Muscle of leg (tissue), 11 donors: ENCODE measurements around the gene DAB1. TPM values are rescaled to one million over a fixed set of nuclear protein-coding genes. Genes with fewer than 3 reads are reported as not detected.

Source experiments
- DNase-seq: peaks from one replicate; pipeline ENCODE4 v3.0.0; 2013
- H3K27ac ChIP-seq: one replicate; pipeline ENCODE4 v1.5.1; 2013; ENCODE audit warnings: mild to moderate bottlenecking, low read length, control low read depth
- H3K27me3 ChIP-seq: one replicate; pipeline ENCODE4 v1.6.1; 2013; ENCODE audit warnings: low read length; ENCODE audit not compliant: control insufficient read depth, insufficient read depth
- H3K36me3 ChIP-seq: one replicate; pipeline ENCODE4 v1.6.1; 2013; ENCODE audit warnings: low read length; ENCODE audit not compliant: control insufficient read depth, insufficient read depth
- H3K4me1 ChIP-seq: one replicate; pipeline ENCODE4 v1.6.1; 2013; ENCODE audit warnings: low read length; ENCODE audit not compliant: control insufficient read depth, insufficient read depth
- H3K4me3 ChIP-seq: one replicate; pipeline ENCODE4 v1.5.1; 2013; ENCODE audit warnings: low read length, control low read depth
- H3K9me3 ChIP-seq: replicated peaks from 2 replicates; pipeline ENCODE4 v1.6.1; 2013; ENCODE audit warnings: low read depth, low read length; ENCODE audit not compliant: control insufficient read depth
- WGBS: methylation state at CpG from one replicate; pipeline ENCODE4 v1.1.5; 2013; ENCODE audit warnings: missing lambda C conversion rate; ENCODE audit not compliant: insufficient coverage; 5-methylcytosine and 5-hydroxymethylcytosine counted together
- polyA plus RNA-seq, 8 donors: library from polyadenylated mRNA; unstranded; fragments of 120-200 nt; gene quantifications; one replicate each; pipeline versions ENCODE4 v1.2.1 to v1.2.3, GENCODE V29; 2013; ENCODE audit warnings: inconsistent platforms in 1 of 8, low replicate concordance in 1 of 8; ENCODE audit not compliant: insufficient read length in 8 of 8, insufficient read depth in 1 of 8
- total RNA-seq: library from RNA; stranded (reverse); fragments of 120-200 nt; gene quantifications from one replicate; pipeline ENCODE4 v1.2.4, GENCODE V29; 2013

The DAB1 gene
- total and polyA plus RNA-seq, 9 donors = 1.1 to 8.1 (median 2.6) TPM

GRCh38 chr1:57034713-57035112 lies 389.1 kb downstream of the DAB1 start:
- no peaks in the 10 kb centered on the region for H3K4me1 ChIP-seq
- no peaks in the 10 kb centered on the region for H3K36me3 ChIP-seq
- no peaks in the 10 kb centered on the region for H3K27me3 ChIP-seq
- H3K4me3 ChIP-seq = no peak overlapping the region
- H3K27ac ChIP-seq = no peak overlapping the region
- DNase-seq = no peak
- H3K9me3 ChIP-seq = no peaks in the 10 kb centered on the region
- WGBS = no CpG with 5 or more reads among the region's 2 CpGs

- Histone ChIP-seq H3K4me1 (no peaks in the 10 kb centered on the region), H3K36me3 (no peaks in the 10 kb centered on the region), H3K27ac (no peak overlapping the region), H3K27me3 (no peaks in the 10 kb centered on the region), H3K4me3 (no peak overlapping the region), H3K9me3 (peaks cover 3% of the 10 kb centered on the region)
- WGBS = 39% methylated on average over 3 of the region's 8 CpGs
- no peak for DNase-seq
Observed at GRCh38 chr1:57033222-57034001, 390.4 kb downstream of the DAB1 start.

- Histone ChIP-seq H3K27ac (no peak overlapping the region), H3K36me3 (no peaks in the 10 kb centered on the region), H3K4me1 (peaks cover 4% of the 10 kb centered on the region), H3K27me3 (no peaks in the 10 kb centered on the region), H3K9me3 (peaks cover 3% of the 10 kb centered on the region), H3K4me3 (no peak overlapping the region)
- DNase-seq = no peak
- 25% methylated on average over 1 of the region's 4 CpGs for WGBS
Observed at GRCh38 chr1:57026624-57027354, 397.1 kb downstream of the DAB1 start.

- H3K27me3 ChIP-seq = no peaks in the 10 kb centered on the region
- peaks cover 4% of the 10 kb centered on the region for H3K4me1 ChIP-seq
- H3K36me3 ChIP-seq = no peaks in the 10 kb centered on the region
- peak; percentile 25 for DNase-seq
- H3K27ac ChIP-seq = no peak overlapping the region
- H3K9me3 ChIP-seq = peaks cover 3% of the 10 kb centered on the region
- 53% methylated on average over 5 of the region's 8 CpGs for WGBS
- no peak overlapping the region for H3K4me3 ChIP-seq
Observed at GRCh38 chr1:57024855-57025254, 399.0 kb downstream of the DAB1 start.

GRCh38 chr1:57024428-57024827 lies 399.4 kb downstream of the DAB1 start:
- Histone ChIP-seq H3K4me3 (no peak overlapping the region), H3K27me3 (no peaks in the 10 kb centered on the region), H3K27ac (no peak overlapping the region), H3K36me3 (no peaks in the 10 kb centered on the region), H3K9me3 (peaks cover 3% of the 10 kb centered on the region), H3K4me1 (peaks cover 4% of the 10 kb centered on the region)
- WGBS = 70% methylated on average over 3 of the region's 4 CpGs
- no peak for DNase-seq

- WGBS = no CpG with 5 or more reads among the region's 1 CpG
- Histone ChIP-seq H3K4me3 (no peak overlapping the region), H3K27ac (no peak overlapping the region), H3K27me3 (peaks cover 2% of the 10 kb centered on the region), H3K4me1 (peaks cover 4% of the 10 kb centered on the region), H3K36me3 (no peaks in the 10 kb centered on the region), H3K9me3 (no peaks in the 10 kb centered on the region)
- DNase-seq = no peak
Observed at GRCh38 chr1:57020216-57020615, 403.6 kb downstream of the DAB1 start.

GRCh38 chr1:57019236-57019839 lies 404.5 kb downstream of the DAB1 start:
- Histone ChIP-seq H3K27me3 (peaks cover 2% of the 10 kb centered on the region), H3K27ac (no peak overlapping the region), H3K9me3 (no peaks in the 10 kb centered on the region), H3K4me3 (no peak overlapping the region), H3K36me3 (no peaks in the 10 kb centered on the region), H3K4me1 (no peaks in the 10 kb centered on the region)
- no peak for DNase-seq
- 17% methylated on average over 1 of the region's 5 CpGs for WGBS

GRCh38 chr1:57018119-57018518 lies 405.7 kb downstream of the DAB1 start:
- no peaks in the 10 kb centered on the region for H3K4me1 ChIP-seq
- no CpG with 5 or more reads among the region's 2 CpGs for WGBS

GRCh38 chr1:57017717-57018116 lies 406.1 kb downstream of the DAB1 start:
- Histone ChIP-seq H3K4me3 (no peak overlapping the region), H3K36me3 (no peaks in the 10 kb centered on the region), H3K27ac (no peak overlapping the region), H3K4me1 (no peaks in the 10 kb centered on the region), H3K9me3 (no peaks in the 10 kb centered on the region), H3K27me3 (peaks cover 2% of the 10 kb centered on the region)
- 79% methylated on average over 3 of the region's 7 CpGs for WGBS
- no peak for DNase-seq

More at GRCh38 chr1:57018119-57018518, 405.7 kb downstream of the DAB1 start:
- no peak for DNase-seq
- Histone ChIP-seq H3K9me3 (no peaks in the 10 kb centered on the region), H3K36me3 (no peaks in the 10 kb centered on the region), H3K27ac (no peak overlapping the region), H3K27me3 (peaks cover 2% of the 10 kb centered on the region), H3K4me3 (no peak overlapping the region)

GRCh38 chr1:57017200-57017599 lies 406.7 kb downstream of the DAB1 start:
- Histone ChIP-seq H3K36me3 (no peaks in the 10 kb centered on the region), H3K9me3 (no peaks in the 10 kb centered on the region), H3K4me3 (no peak overlapping the region), H3K4me1 (no peaks in the 10 kb centered on the region), H3K27me3 (peaks cover 2% of the 10 kb centered on the region), H3K27ac (no peak overlapping the region)
- WGBS = 91% methylated on average over 6 of the region's 6 CpGs
- no peak for DNase-seq
